Thyroid gland (tissue), 4 donors: ENCODE results near the gene GRIN2D. TPM values are rescaled to one million over a fixed set of nuclear protein-coding genes. Genes with fewer than 3 reads are reported as not detected.

Experiments used
- DNase-seq, 2 donors: peaks; one replicate each; pipeline ENCODE4 v3.0.0-alpha.2; 2019
- H3K27ac ChIP-seq, 3 donors: fragments of 200-600 bp; sonication (generic); 1 replicate in 2 of 3; 2 replicates in 1 of 3; pipeline ENCODE4 v1.5.1; 2016 to 2019; ENCODE audit warnings: mild to moderate bottlenecking in 1 of 3, moderate library complexity in 1 of 3
- H3K27me3 ChIP-seq: fragments of 200-600 bp; sonication (generic); one replicate; pipeline ENCODE4 v1.5.1; 2019
- H3K36me3 ChIP-seq, 2 donors: fragments of 200-600 bp; sonication (generic); one replicate each; pipeline ENCODE4 v1.5.1; 2016 to 2019
- H3K4me1 ChIP-seq, 2 donors: fragments of 200-600 bp; sonication (generic); one replicate each; pipeline ENCODE4 v1.5.1; 2017 to 2019
- H3K4me3 ChIP-seq, 3 donors: fragments of 200-600 bp; sonication (generic); replicated peaks in 1 of 3; 1 replicate in 2 of 3; 2 replicates in 1 of 3; pipeline ENCODE4 v1.5.1; 2016; ENCODE audit warnings: mild to moderate bottlenecking in 1 of 3
- H3K9me3 ChIP-seq: fragments of 200-600 bp; sonication (generic); one replicate; pipeline ENCODE4 v1.5.1; 2017
- CTCF ChIP-seq, 6 experiments: fragments of 200-600 bp in 3 of 6; fragments of 450-650 bp in 3 of 6; sonication (generic) in 3 of 6; IDR thresholded peaks; one replicate each; pipeline ENCODE4 v1.5.1; 2016 to 2019; ENCODE audit warnings: antibody characterized with exemption in 6 of 6, mild to moderate bottlenecking in 2 of 6, inconsistent platforms in 1 of 6, moderate library complexity in 1 of 6
- POLR2A ChIP-seq, 2 donors: fragments of 450-650 bp; IDR thresholded peaks; one replicate each; pipeline ENCODE4 v1.6.1; 2017; ENCODE audit warnings: antibody characterized with exemption in 2 of 2, mild to moderate bottlenecking in 2 of 2, moderate library complexity in 1 of 2
- WGBS, 2 donors: methylation state at CpG; one replicate each; pipeline ENCODE4 v1.1.5; 2017; 5-methylcytosine and 5-hydroxymethylcytosine counted together
- intact Hi-C: fragments of 100-400 bp; cut with DNase I; formaldehyde crosslinking; loops from one replicate; pipeline ENCODE4 v1.15.1; 2023
- total RNA-seq, 4 donors: library from RNA; depleted of rRNA; stranded (reverse); fragments of >200 nt; gene quantifications; one replicate each; pipeline ENCODE4 v1.2.3, GENCODE V29; 2016

GRIN2D gene
- total RNA-seq, 4 donors from 2014 or later, result 0.56 to 2.2 (median 0.84) TPM

- intact Hi-C loops, result no loop called here
- 90 to 92% methylated on average over 5 of the region's 5 CpGs for WGBS, 2 donors
- H3K27me3 ChIP-seq, result no peaks in the 10 kb centered on the region
Measured at GRCh38 chr19:48350856-48351255, 42.6 kb upstream of the GRIN2D start.

DNA sequence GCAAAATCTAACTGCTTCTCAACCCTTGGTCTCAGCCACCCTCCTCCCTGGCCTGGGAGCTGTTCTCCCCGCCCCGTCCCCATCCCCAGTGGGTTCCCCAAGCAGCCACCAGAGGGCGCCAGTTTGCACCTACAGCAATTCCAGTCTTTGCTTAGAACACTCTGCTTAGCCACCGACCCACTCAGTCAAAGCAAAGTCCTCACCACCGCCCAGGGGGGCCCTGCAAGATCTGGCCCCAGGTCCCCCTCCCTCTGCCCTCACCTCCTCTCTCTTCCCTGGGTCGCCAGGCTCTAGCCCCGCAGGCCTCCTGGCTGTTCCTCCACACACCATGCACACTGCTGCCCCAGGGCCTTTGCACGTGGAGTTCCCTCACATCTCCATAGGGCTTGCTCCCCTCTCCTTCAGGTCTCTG, 42.1 kb upstream of the GRIN2D start:
- H3K4me3 ChIP-seq, result no peak overlapping the region
- TF ChIP-seq POLR2A (IDR thresholded peaks at IDR 0.05) (no peak), CTCF (IDR thresholded peaks at IDR 0.05) (peak; percentile 54 to 91 (median 64))
- intact Hi-C loops, result no loop called here
- H3K36me3 ChIP-seq, result no peaks in the 10 kb centered on the region
- peaks cover 0 to 6% of the 10 kb centered on the region in 2 donors for H3K4me1 ChIP-seq
- WGBS, 2 donors, result 39 to 45% methylated on average over 8 of the region's 8 CpGs
- peak; percentile 71 to 83 for DNase-seq
- no peak overlapping the region for H3K27ac ChIP-seq
- H3K27me3 ChIP-seq, result no peaks in the 10 kb centered on the region
- no peaks in the 10 kb centered on the region for H3K9me3 ChIP-seq

More at GRCh38 chr19:48350856-48351255, 42.6 kb upstream of the GRIN2D start:
- TF ChIP-seq CTCF (IDR thresholded peaks at IDR 0.05) (no peak), POLR2A (IDR thresholded peaks at IDR 0.05) (no peak)
- H3K9me3 ChIP-seq, result no peaks in the 10 kb centered on the region
- no peak for DNase-seq
- no peak overlapping the region for H3K27ac ChIP-seq
- H3K36me3 ChIP-seq, result no peaks in the 10 kb centered on the region
- peaks cover 0 to 6% of the 10 kb centered on the region in 2 donors for H3K4me1 ChIP-seq
- H3K4me3 ChIP-seq, result no peak overlapping the region

DNA sequence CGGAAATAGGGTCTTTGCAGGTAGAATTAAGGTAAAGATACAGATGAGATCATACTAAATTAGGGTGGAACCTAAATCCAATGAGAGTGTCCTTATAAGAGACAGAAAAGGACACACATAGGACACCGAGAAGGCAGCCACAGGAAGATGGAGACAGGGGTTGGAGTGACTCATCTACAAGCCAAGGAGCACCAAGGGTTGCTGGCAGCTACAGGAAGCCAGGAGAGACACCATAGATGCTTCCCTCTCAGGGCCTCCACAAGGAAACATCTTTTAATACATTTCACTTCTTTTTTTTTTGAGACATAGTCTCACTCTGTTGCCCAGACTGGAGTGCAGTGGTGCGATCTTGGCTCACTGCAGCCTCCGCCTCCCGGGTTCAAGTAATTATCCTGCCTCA, 39.8 kb upstream of the GRIN2D start:
- no peak overlapping the region for H3K4me3 ChIP-seq
- WGBS, 2 donors, result 91 to 93% methylated on average over 5 of the region's 5 CpGs
- H3K27me3 ChIP-seq, result no peaks in the 10 kb centered on the region
- no peak for TF ChIP-seq POLR2A (IDR thresholded peaks at IDR 0.05)
- TF ChIP-seq CTCF (IDR thresholded peaks at IDR 0.05), result no peak
- no peaks in the 10 kb centered on the region for H3K9me3 ChIP-seq
- DNase-seq, result no peak
- H3K4me1 ChIP-seq, result no peaks in the 10 kb centered on the region
- no peaks in the 10 kb centered on the region for H3K36me3 ChIP-seq
- intact Hi-C loops, result no loop called here
- no peak overlapping the region for H3K27ac ChIP-seq

DNA sequence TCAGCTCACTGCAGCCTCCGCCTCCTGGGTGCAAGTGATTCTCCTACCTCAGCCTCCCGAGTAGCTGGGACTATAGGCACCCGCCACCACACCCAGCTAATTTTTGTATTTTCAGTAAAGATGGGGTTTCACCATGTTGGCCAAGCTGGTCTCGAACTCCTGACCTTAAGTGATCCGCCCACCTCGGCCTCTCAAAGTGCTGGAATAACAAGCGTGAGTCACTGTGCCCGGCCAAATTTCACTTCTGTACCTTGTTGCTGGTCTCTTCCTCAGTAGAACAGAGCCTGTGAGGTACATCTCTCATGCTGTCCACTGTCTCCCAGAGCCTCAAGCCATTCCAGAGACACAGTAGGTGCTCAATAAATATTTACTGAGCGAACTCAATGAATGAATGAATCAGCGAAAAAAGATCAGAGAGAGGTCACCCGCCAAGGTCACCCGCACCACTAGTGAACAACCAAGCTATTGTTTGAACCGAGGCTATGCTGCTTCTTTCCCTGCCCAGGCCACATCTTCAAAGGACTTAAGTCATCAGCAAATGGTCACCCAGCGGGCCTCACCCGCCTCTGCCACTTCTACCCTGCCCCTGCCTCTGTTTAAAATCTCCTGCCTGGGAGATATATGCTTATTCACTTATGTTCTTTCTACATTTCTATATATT, 39.0 kb upstream of the GRIN2D start:
- Histone ChIP-seq H3K4me1 (no peaks in the 10 kb centered on the region), H3K4me3 (no peak overlapping the region), H3K27ac (no peak overlapping the region), H3K36me3 (no peaks in the 10 kb centered on the region), H3K9me3 (no peaks in the 10 kb centered on the region), H3K27me3 (no peaks in the 10 kb centered on the region)
- intact Hi-C loops, result no loop called here
- no peak for TF ChIP-seq POLR2A (IDR thresholded peaks at IDR 0.05)
- no peak for TF ChIP-seq CTCF (IDR thresholded peaks at IDR 0.05)
- DNase-seq, result no peak
- WGBS, 2 donors, result 84 to 90% methylated on average over 15 of the region's 15 CpGs

DNA sequence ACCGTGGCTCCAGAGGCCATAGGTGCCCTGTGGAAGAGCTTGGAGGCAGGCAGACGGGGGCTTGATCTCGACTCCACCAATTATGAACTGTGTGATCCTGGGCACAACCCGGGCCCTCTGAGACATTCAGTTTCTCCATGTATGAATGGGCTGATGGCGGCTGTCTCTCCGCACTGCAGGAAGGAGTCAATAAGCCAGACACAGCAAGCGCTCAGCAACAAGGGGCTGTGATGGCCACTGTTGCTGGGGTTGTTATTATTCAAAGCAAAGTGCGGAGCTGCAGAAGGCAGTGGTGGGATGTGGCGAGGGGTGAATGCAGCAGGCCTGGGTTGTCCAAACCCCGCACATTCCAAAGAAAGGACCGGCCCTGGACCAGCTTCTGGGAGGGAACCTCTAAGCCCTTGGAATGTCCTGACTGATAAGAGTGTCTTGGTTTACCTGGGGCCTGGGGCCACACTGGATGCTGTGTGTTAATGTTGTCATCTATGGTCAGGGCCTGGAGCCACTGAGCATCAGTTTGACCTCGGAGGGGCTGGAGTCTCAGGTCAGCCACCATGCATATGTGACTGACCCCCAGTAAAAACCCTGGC, 38.0 kb upstream of the GRIN2D start:
- TF ChIP-seq POLR2A (IDR thresholded peaks at IDR 0.05) (no peak), CTCF (IDR thresholded peaks at IDR 0.05) (no peak)
- no peaks in the 10 kb centered on the region for H3K27me3 ChIP-seq
- WGBS, 2 donors, result 81 to 84% methylated on average over 11 to 12 of the region's 12 CpGs
- intact Hi-C loops, result no loop called here
- no peaks in the 10 kb centered on the region for H3K4me1 ChIP-seq
- DNase-seq, result no peak
- no peaks in the 10 kb centered on the region for H3K36me3 ChIP-seq
- no peaks in the 10 kb centered on the region for H3K9me3 ChIP-seq
- H3K27ac ChIP-seq, result no peak overlapping the region
- no peak overlapping the region for H3K4me3 ChIP-seq
